Endometrial microvascular endothelial cells (primary cell): ENCODE results near the gene TEX55. TPM values are rescaled to one million over a fixed set of nuclear protein-coding genes. Genes with fewer than 3 reads are reported as not detected.

Experiments used
- total RNA-seq: library from RNA; depleted of rRNA; stranded (reverse); fragments of >200 nt; gene quantifications from one replicate; pipeline ENCODE4 v1.2.3, GENCODE V29; 2015; ENCODE audit errors: inconsistent ontology term

Gene TEX55
- total RNA-seq, 1 donor from 2014 or later = not detected

Other genes with a start within 250 kb of the TEX55 start
- gene IGSF11, start 111.3 kb upstream of the TEX55 start, total RNA-seq = not detected
- not detected for gene UPK1B, start 27.4 kb downstream of the TEX55 start, total RNA-seq
- gene B4GALT4, start 94.7 kb downstream of the TEX55 start, total RNA-seq = 8.5 TPM
- 39.4 TPM for gene ARHGAP31, start 148.2 kb downstream of the TEX55 start, total RNA-seq